ENCODE measurements around the gene KPNA3. TPM values are rescaled to one million over a fixed set of nuclear protein-coding genes. Genes with fewer than 3 reads are reported as not detected.

The KPNA3 gene
- total and polyA plus RNA-seq, 2 donors (not counting 3 experiments of a cell fraction or from before 2014, with no cell fraction given): 19.6 to 60.4 TPM

DNA sequence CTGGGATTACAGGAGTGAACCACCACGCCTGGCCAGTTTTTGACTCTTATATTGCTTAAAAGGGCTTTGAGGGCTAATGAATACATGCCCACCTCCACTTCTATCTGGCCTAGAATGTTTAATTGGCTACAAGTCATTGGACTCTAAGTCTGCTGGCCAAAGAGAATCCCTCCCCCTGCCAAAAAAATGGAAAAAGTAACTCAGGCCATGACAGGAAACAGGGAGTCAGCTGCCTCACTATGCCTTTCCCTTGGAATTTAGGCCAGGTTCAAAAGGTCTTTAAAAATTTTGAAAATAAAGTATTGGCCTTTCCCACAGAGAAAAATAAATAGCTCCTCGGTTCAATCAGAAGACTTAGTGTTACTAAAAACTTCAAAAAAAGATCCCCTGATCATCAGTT lies 34.9 kb upstream of the KPNA3 start:
- no peak for DNase-seq (ENCODE audit: low read depth, low spot score)
- H3K9me1 ChIP-seq (replicated peaks; ENCODE audit: control insufficient read depth, extremely low read depth, insufficient read depth, low read length): no peaks in the 10 kb centered on the region

More for the DNA sequence above, 34.9 kb upstream of the KPNA3 start:
- Histone ChIP-seq H3K27me3 (ENCODE audit: control insufficient read depth in 2 of 2, insufficient read depth in 2 of 2, low read length in 2 of 2) (peaks cover 16 to 18% of the 10 kb centered on the region in 2 experiments), H3K4me1 (ENCODE audit: control insufficient read depth, extremely low read depth, insufficient read depth, low read length) (no peaks in the 10 kb centered on the region), H3K4me2 (ENCODE audit: insufficient read depth, low read length) (no peak overlapping the region), H3K79me2 (ENCODE audit: control insufficient read depth, insufficient read depth, low read length) (no peaks in the 10 kb centered on the region), H4K20me1 (replicated peaks; ENCODE audit: control insufficient read depth, extremely low read depth, insufficient read depth, low read length) (no peaks in the 10 kb centered on the region), H3K9ac (replicated peaks; ENCODE audit: extremely low read depth, insufficient read depth, low read length) (no peak overlapping the region), H2AFZ (ENCODE audit: low read depth, low read length) (no peak overlapping the region), H3K9me3 (replicated peaks; ENCODE audit: control insufficient read depth, insufficient read depth, low read length) (no peaks in the 10 kb centered on the region), H3K27ac (ENCODE audit: insufficient read depth, low read depth, low read length) (no peak overlapping the region), H3K4me3 (replicated peaks in 1 of 3; ENCODE audit: insufficient read depth in 1 of 3, low read depth in 1 of 3, low read length in 3 of 3) (no peak overlapping the region), H3K36me3 (ENCODE audit: control insufficient read depth in 2 of 2, extremely low read depth in 1 of 2, insufficient read depth in 2 of 2, low read length in 2 of 2) (no peaks in the 10 kb centered on the region)
- ChIA-PET POLR2A (no interaction called here), CTCF (no interaction called here)
- dilution Hi-C loops (cut with MboI; ENCODE audit: extremely low pct_ligation_motif_present, low sequenced_read_pairs): no loop called here
- BruUV-seq (replicated peaks): no TSS peak
- FAIRE-seq: no peak
- intact Hi-C loops (cut with micrococcal nuclease): no loop called here
- TF ChIP-seq, protein P1, sequence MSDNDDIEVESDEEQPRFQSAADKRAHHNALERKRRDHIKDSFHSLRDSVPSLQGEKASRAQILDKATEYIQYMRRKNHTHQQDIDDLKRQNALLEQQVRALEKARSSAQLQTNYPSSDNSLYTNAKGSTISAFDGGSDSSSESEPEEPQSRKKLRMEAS (IDR thresholded peaks at IDR 0.05; ENCODE audit: insufficient read depth, insufficient read length): no peak
- no peak for TF ChIP-seq EZH2 (IDR thresholded peaks at IDR 0.05; ENCODE audit: borderline replicate concordance, low read depth, low read length, severe bottlenecking)
- TF ChIP-seq POLR2AphosphoS5 (IDR thresholded peaks at IDR 0.05; ENCODE audit: insufficient read depth, low read depth, low read length): no peak
- no peak for TF ChIP-seq GATA2 (IDR thresholded peaks at IDR 0.05; ENCODE audit: insufficient read depth, insufficient read length, low read depth, low read length)
- TF ChIP-seq POLR2A (IDR thresholded peaks at IDR 0.05; ENCODE audit: low read depth, low read length): no peak
- TF ChIP-seq JUN (IDR thresholded peaks at IDR 0.05; ENCODE audit: borderline replicate concordance, insufficient read depth, insufficient read length, low read depth): no peak
- TF ChIP-seq MYC (IDR thresholded peaks at IDR 0.05; ENCODE audit: low read depth, low read length): no peak
- TF ChIP-seq, protein P2, sequence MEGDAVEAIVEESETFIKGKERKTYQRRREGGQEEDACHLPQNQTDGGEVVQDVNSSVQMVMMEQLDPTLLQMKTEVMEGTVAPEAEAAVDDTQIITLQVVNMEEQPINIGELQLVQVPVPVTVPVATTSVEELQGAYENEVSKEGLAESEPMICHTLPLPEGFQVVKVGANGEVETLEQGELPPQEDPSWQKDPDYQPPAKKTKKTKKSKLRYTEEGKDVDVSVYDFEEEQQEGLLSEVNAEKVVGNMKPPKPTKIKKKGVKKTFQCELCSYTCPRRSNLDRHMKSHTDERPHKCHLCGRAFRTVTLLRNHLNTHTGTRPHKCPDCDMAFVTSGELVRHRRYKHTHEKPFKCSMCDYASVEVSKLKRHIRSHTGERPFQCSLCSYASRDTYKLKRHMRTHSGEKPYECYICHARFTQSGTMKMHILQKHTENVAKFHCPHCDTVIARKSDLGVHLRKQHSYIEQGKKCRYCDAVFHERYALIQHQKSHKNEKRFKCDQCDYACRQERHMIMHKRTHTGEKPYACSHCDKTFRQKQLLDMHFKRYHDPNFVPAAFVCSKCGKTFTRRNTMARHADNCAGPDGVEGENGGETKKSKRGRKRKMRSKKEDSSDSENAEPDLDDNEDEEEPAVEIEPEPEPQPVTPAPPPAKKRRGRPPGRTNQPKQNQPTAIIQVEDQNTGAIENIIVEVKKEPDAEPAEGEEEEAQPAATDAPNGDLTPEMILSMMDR (IDR thresholded peaks at IDR 0.05; ENCODE audit: extremely low read depth in 1 of 2, insufficient read depth in 1 of 2, low read depth in 1 of 2, low read length in 2 of 2): no peak
- no peak for TF ChIP-seq FOS (IDR thresholded peaks at IDR 0.05; ENCODE audit: borderline replicate concordance, insufficient read depth, low read length)
